CD4-positive, alpha-beta T cell treated with Interleukin-4 for 4 hours (primary cell): Measurements from ENCODE around the gene GALK2.
"Not testable (repeated sequence)": the region's sequence is repeated elsewhere in the genome, so short reads cannot be mapped to it uniquely, and the experiment has no call there.

Experiments used
- DNase-seq: peaks from one replicate; pipeline ENCODE4 v3.0.0-alpha.2; 2020

Gene GALK2

DNA sequence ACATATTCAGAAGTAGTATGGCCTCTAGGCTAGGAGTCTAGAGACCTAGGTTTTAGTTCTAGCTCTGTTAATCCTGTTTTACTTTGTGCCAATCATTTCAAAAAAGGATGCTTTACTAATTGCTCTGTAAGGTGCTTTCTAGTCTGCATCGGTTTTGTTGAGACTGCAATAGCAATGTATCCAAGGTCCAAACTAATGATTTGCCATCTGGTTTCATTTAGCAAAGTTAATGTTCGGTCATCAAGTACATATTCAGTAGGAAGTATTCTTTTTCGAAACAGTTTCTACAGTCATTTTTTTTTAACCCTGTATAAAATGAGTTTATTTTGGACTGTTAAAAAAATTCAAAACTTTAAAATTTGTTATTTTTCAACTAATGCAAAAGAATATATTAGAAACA is 2.0 kb upstream of the GALK2 start:
- no peak for DNase-seq

DNA sequence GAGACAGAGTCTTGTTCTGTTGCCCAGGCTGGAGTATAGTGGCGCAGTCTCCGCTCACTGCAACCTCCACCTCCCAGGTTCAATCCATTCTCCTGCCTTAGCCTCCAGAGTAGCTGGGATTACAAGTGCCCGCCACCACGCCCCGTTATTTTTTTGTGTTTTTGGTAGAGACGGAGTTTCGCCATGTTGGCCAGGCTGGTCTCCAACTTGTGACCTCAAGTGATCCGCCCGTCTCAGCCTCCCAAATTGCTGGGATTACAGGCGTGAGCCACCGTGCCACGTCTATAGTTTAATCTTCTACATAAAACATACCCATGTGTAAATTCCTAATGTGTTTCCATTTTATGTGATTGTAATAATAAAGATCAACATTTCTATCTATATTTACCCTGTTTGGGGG is 1.7 kb downstream of the GALK2 start:
- DNase-seq, result no peak

DNA sequence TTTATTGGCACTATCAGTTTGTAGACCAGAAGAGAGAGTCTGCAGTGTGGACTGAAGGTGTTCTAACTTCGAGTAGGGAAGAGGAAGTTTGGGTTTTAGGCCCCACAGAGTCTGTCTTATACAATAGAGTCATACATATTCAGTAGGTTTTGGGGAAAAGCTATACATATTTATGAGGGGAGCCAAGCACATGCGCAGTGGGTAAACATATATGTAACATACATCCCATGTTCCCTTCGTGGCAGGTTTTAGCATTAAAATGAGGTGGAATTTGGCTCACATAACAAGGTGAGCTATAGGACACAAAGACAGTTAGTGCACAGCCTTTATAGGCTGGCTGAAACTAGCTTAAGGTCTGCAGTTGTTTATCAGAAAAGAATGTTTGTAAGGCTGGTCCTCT is 4.9 kb downstream of the GALK2 start:
- DNase-seq, result no peak

DNA sequence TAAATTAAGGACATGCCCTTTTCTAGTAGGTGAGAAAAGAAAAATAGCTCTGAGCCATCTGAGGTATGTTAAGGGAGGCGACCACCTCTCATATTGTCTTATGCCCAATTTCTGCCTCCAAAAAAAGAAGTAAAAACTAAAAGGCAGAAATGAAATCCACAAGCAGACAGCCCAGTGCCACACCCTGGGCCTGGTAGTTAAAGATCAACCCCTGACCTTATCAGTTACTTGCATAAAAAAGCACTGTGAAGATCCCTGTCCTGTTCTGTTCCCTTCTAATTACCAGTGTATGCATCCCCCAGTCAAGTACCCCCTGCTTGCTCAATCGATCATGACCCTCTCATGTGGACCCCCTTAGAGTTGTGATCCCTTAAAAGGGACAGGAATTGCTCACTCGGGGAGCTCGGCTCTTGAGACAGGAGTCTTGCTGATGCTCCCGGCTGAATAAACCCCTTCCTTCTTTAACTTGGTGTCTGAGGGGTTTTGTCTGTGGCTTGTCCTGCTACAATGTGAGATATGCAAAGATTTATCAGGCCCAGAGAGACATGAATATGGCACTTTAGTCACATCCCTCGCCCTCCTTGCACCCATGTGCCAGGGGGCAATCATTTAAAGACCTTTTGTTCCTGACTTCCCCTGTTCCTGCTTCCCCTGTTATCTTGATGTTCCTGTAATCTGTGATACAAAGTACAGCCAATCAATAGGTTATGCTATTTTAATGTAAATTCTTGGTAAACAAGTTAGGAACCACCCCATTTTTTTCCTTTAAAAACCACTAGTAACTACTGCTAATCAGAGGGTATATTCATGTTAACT is 5.7 kb downstream of the GALK2 start:
- not testable (repeated sequence) for DNase-seq

DNA sequence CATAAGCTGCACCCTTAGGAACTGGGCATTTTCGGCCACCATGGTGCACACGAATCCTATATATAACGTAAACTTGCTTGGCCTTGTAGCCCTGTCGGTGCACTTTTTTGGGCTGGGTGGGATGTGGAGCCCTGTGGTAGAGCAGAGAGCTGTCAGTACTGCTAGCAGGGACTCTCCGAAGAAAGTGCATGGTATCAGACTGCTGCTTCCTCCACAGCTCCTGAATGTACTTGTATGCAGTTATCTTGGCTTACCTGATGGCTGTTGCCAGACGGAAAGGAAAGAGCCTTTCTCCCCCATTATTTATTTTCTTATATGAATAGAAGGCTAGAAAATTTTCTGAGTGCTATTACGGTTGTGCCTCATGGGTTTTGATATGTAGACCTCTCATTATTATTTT is 8.4 kb downstream of the GALK2 start:
- no peak for DNase-seq

DNA sequence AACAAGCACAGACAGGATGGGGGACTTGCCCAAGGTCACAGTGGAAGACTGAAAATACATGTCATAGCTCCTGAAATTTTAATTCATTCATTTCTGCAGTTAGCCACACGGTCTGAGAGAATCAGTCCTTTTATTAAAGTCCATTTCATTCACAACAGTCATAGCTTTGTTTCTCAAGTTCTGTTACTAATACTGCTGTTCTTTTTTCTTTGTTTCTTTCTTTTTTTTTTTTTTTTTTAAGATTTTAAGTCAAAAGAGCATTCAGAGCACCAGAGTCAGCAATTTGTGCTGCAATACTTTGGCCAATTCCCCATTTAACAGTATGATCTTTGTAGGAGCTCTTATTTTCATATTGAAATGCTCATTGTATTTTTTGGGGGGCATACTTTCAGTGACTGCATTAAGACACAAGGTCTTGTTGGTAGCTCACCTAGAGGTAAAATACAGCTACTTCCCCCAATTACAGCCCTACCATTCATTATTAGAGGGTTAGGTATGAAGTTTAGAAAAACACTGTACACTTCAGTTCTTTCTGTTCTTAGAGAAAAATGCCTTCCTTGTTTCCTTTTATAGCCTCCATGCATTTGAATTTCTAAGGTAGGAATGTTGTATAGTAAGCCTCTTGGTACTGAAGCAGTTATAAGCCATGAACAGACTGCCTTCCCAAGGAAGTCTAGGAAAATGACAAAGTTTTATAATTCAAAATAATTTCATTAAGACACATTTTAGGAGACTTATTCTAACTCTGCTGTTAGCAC is 9.6 kb downstream of the GALK2 start:
- DNase-seq, result no peak

DNA sequence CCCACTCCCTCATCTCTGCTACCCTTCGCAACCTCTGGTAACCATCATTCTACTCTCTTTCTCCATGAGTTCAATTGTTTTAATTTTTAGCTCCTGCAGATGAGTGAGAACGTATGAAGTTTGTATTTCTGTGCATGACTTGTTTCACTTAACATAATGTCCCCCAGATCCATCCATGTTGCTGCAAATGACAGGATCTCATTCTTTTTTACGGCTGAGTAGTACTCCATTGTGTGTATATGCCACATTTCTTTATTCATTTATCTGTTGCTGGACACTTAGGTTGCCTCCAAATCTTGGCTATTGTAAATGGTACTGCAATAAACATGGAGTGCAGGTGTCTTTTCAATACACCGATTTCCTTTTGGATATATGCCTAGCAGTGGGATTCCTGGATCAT is 12.1 kb downstream of the GALK2 start:
- no peak for DNase-seq

DNA sequence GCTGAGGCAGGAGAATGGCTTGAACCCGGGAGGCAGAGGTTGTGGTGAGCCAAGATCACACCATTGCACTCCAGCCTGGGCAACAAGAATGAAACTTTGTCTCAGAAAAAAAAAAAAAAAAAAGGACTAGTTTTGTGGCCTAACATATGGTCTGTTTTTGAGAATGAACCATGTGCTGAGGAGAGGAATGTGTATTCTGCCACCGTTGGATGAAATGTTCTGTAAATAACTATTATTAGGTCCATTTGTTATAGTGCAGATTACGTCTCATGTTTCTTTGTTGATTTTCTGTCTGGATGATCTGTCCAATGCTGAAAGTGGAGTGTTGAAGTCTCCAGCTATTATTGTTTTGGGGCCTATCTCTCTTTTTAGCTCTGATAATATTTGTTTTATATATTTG is 13.7 kb downstream of the GALK2 start:
- not testable (repeated sequence) for DNase-seq

DNA sequence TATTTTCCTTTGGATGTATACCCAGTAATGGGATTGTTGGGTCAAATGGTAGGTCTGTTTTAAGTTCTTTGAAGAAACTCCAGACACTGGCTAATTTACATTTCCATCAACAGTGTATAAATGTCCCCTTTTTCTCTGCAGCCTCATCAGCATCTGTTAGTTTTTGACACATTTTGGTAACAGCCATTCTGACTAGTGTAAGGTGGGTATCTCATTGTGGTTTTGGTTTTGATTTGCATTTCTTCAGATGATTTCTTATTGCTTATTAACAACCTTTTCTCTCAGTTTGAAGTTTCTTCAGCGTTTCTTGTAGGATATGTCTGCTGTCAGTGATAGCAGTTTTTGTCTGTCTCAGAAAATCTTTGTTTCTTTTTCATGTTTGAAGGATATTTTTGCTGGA is 15.4 kb downstream of the GALK2 start:
- DNase-seq, result no peak

DNA sequence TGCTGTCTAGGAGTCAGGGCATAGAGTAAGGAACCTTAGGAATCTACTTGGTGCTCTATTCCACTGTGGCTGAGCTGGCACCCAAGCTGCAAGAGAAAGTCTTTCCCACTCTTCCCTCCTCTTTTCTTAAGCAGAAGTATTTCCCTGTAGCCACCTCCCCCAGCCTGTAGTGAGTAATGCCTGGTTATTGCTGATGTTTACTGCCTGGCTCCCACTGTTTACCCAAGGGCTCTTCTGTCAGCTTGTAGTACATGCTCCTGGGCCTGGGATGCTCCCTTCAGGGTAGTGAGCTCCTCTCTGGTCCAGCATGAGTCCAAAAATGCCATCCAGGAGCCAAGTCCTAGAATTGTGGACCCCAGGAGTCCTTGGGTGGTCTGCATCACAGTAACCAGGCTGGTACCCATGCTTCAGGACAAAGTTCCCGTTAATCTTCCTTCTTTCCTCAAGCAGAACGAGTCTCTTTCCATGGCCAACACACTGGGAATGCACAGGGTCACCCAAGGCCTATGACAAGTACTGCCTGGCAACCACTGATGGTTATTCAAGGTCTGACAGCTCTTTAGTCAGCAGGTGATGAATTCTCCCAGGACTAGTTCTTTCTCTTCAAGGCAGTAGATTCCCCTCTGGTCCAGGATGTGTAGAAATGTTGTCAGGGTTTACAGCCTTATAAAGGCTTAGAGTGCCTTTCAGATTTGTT is 17.6 kb downstream of the GALK2 start:
- no peak for DNase-seq

DNA sequence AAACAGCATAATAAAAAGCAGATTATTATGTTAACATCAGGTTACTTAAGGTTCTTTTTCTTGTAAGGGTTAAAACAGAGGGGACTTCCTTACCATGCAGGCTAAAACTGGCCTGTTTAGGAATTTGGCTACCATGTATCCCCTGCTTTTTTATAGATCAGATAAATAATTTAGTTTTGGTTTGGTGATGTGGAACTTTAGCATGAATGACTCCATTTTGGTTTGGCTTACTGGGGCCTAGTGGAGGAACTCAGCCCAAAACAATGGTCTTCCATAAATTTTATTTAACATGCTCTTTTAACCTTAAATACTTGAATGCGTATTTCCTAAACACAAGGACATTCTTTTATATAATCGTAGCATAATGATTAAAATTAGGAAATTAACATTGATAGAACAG is 18.9 kb downstream of the GALK2 start:
- DNase-seq, result no peak

DNA sequence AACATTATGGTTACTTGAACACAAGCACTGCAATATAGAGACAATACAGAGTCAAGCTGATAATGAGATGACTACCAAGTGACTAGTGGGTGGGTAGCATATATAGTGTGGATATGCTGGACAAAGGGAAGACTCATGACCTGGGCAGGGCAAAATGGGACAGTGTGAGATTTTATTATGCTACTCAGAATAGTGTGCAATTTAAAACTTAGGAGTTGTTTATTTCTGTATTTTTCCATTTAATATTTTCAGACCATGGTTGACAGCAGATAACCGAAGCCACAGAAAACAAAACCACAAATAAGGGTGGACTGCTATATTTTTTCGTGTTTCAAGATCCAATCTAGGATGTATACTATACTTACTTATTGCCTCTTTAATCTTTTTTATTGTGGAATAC is 19.6 kb downstream of the GALK2 start:
- DNase-seq, result no peak

DNA sequence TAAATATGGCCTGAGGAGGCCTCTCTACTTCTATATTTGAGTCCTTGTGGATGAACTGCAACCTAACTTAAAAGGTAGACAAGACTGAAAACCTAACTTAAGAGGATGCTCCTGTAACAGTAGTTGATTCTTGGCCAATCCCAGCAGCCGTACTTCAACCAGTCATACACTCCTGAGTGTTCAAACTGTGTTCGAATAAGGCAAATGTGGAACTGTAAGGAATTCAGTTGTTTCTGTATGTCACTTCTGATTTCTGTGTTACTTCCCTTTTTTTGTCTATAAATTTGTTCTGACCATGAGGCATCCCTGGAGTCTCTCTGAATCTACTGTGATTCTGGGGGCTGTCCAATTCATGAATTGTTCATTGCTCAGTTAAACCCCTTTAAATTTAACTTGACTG is 20.5 kb downstream of the GALK2 start:
- no peak for DNase-seq

DNA sequence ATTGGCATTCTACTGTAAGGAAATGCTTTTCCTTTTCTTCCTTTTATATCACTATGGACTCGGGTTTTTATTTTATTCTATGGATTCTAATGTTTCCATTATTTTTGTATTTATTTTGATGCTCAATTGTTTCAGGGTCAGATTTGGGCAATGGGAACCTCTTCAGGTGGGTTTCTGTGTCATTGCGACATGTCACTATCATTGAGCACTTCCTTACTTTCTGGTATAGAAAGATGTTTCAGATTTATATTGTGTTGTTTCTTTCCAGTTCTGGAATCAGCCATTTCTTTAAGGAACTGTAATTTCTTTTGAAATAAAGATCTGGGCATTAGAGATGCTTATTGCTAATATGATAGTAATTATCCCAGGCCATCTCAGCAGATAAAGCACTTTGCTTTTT is 21.8 kb downstream of the GALK2 start:
- DNase-seq, result no peak

DNA sequence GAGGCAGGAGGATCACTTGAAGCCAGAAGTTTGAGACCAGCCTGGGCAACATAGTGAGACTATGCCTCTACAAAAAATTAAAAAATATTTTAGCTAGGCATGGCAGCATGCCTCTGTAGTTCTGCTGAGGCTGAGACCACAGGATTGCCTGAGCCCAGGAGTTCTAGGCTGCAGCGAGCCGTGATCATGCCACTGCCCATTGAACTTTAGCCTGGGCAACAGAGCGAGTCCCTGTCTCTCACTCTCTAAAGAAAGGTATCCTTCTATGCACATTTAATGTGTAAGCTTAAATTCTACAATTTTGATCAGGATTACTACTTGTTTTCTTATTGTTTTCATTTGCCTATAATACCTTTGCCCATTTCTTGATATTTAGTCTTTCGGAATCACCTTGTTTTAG is 26.8 kb downstream of the GALK2 start:
- no peak for DNase-seq

DNA sequence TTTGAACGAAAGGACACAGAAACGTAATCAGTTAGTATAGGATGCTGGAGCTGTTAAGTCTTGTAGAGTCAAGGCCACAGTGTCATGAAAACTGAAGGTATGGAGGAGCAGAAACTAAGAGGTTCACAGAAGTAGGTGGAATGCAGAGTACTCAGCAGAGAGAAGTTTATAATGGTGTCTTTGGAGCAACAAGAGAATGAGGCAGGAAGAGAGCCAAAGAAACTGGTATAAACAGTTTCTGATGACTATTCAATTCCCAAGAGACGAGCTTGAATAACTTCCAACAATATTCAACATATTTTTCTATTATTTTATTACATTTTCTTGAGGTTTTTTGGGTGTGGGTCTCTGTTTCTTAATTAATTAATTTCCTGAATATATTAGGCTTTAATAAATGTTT is 29.6 kb downstream of the GALK2 start:
- DNase-seq, result no peak

DNA sequence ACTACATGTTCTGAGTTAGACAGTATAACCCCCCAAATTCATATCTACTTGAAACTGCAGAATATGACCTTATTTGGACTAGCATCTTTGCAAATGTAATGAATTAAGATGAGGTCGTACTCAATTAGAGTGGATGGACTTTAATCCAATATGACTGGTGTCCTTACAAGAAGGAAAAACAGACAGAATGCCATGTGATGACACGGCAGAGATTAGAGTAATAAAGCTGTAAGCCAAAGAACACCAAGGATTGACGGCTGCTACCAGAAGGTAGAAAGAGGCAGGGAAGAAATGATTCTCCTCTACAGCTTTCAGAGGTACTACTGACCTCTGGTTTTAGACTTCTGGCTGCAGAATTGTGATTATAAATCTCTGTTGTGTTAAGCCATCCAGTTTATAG is 30.3 kb downstream of the GALK2 start:
- DNase-seq, result no peak

DNA sequence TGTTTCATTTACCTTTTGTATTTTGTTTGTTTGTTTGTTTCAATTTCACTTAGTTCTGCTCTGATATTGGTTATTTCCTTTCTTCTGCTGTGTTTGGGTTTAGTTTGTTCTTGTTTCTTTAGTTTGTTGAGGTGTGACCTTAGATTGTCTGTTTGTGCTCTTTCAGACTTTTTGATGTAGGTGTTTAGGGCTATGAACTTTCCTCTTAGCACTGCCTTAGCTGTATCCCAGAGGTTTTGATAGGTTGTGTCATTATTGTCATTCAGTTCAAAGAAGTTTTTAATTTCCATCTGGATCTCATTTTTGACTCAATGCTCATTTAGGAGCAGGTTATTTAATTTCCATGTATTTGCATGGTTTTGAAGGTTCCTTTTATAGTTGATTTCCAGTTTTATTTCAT is 38.1 kb downstream of the GALK2 start:
- not testable (repeated sequence) for DNase-seq

DNA sequence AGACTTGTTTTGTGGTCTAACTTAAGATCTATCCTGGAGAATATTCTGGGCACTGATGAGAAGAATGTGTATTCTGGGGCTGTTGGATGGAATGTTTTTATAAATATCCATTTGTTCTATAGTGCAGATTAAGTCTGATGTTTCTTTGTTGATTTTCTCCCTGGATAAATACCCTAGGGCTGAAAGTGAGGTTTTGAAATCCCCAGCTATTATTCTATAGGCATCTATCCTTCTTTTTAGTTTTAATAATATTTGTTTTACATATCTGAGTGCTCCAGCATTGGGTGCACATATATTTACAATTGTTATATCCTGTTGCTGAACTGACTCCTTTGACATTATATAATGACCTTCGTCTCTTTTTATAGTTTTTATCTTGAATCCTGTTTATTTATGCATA is 42.9 kb downstream of the GALK2 start:
- no peak for DNase-seq

DNA sequence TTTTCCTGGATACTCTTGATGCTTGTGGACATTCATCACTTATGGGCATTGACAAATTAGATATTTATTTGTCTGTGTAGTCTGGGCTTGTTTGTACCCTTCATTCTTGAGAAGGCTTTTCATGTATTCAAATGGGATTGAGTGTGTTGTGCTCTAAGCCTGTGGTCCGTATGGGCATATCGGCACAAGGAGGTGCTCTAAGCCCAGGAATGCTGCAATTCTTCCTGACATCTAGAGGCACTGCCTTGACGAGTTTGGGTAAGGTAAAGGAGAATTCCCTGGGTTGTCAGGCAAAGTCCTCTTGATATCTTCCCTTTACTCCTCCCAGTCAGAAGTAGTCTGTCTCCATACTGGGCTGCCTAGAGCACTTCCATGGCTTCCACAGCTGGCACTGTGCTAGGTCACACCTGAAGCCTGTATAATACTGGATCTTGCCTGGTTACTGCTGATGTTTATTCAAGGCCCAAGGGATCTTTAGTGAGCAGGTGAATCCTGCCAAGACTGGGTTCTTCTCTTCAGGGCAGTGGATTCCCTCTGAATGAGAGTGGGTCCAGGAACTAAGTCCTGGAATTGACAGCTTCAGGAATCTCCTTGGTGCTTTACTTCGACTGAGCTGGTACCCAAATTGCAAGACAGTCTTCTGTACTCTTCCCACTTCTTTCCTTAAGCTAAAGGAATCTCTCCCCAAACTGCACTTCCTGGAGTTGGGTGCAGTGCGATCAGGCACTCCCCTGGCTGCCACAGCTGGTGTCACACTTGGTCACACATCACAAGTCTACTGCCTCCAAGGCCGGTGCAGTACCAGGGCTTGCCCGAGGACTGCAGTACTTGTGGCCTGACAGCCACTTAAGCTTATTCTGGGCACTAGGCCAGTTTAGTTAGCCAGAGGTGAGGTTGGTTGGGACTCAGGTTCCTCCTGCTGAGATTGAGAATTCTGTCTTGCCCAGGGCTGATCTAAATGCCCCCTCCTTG is 46.0 kb downstream of the GALK2 start:
- no peak for DNase-seq

DNA sequence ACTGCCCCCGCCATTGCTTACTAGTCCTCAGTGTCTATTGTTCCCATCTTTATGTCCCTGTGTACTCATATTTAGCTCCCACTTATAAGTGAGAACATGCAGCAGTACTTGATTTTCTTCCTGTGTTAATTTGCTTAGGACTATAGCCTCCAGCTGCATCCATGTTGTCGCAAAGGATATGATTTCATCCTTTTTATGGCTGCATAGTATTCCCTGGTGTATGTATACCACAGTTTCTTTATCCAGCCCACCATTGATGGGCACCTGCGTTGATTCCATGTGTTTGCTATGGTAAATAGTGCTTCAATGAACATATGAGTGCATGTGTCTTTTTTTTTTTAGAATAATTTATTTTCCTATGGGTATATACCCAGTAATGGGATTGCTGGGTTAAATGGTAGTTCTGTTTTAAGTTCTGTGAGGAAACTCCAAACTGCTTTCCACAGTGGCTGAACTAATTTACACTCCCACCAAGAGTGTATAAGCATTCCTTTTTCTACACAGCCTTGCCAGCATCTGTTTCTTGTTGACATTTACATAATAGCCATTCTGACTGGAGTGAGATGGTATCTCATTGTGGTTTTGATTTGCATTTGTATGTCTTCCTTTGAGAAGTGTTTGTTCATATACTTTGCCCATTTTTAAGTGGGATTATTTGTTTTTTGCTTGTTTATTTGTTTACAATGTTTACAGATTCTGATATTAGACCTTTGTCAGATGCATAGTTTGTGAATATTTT is 53.7 kb downstream of the GALK2 start:
- DNase-seq, result no peak
